Adrenal gland (tissue), 12 donors: ENCODE measurements around the gene CNST. TPM values are rescaled to one million over a fixed set of nuclear protein-coding genes. Genes with fewer than 3 reads are reported as not detected.
A peak's percentile ranks its signal among the peaks of the same experiment; 100 is the strongest.
"Not testable (repeated sequence)": the region's sequence is repeated elsewhere in the genome, so short reads cannot be mapped to it uniquely, and the experiment has no call there.

Experiments used
- DNase-seq, 7 donors: peaks; one replicate each; pipeline ENCODE4 v3.0.0-alpha.2; 2019 to 2020
- H3K27ac ChIP-seq, 5 donors: fragments of 200-600 bp; sonication (generic) in 4 of 5; 1 replicate in 3 of 5; 2 replicates in 2 of 5; pipeline versions ENCODE4 v1.5.1 to v1.8.0; 2016 to 2020; ENCODE audit warnings: mild to moderate bottlenecking in 1 of 5
- H3K27me3 ChIP-seq: fragments of 200-600 bp; 2 replicates; pipeline ENCODE4 v1.8.0; 2021
- H3K36me3 ChIP-seq, 2 donors: fragments of 200-600 bp; replicated peaks in 1 of 2; 1 replicate in 1 of 2; 2 replicates in 1 of 2; pipeline versions ENCODE4 v1.5.1 to v1.8.0; 2018 to 2022
- H3K4me1 ChIP-seq, 2 donors: fragments of 200-600 bp; replicated peaks in 1 of 2; 1 replicate in 1 of 2; 2 replicates in 1 of 2; pipeline versions ENCODE4 v1.5.1 to v1.8.0; 2018 to 2021
- H3K4me3 ChIP-seq, 4 donors: fragments of 200-600 bp; sonication (generic) in 3 of 4; one replicate each; pipeline ENCODE4 v1.5.1; 2016 to 2018
- H3K9me3 ChIP-seq, 3 donors: fragments of 200-600 bp; sonication (generic) in 1 of 3; replicated peaks in 1 of 3; 1 replicate in 2 of 3; 2 replicates in 1 of 3; pipeline versions ENCODE4 v1.5.1 to v1.8.0; 2016 to 2021
- CTCF ChIP-seq, 6 experiments: fragments of 450-650 bp in 4 of 6; fragments of 200-600 bp in 2 of 6; sonication (generic) in 1 of 6; IDR thresholded peaks; 1 replicate in 5 of 6; 2 replicates in 1 of 6; pipeline versions ENCODE4 v1.5.1 to v1.8.0; 2016 to 2021; ENCODE audit warnings: antibody characterized with exemption in 6 of 6, mild to moderate bottlenecking in 2 of 6, moderate library complexity in 1 of 6
- POLR2A ChIP-seq, 2 donors: fragments of 450-650 bp; IDR thresholded peaks; one replicate each; pipeline ENCODE4 v1.6.1; 2017; ENCODE audit warnings: antibody characterized with exemption in 2 of 2, mild to moderate bottlenecking in 2 of 2, moderate library complexity in 1 of 2
- WGBS, 4 donors: extraction: QIAGEN DNeasy Blood & Tissue Kit in 2 of 4; methylation state at CpG; one replicate each; pipeline versions ENCODE4 v1.1.5 to v1.1.7; 2013 to 2017; 5-methylcytosine and 5-hydroxymethylcytosine counted together
- intact Hi-C, 2 donors: fragments of 100-400 bp; cut with DNase I; formaldehyde crosslinking; loops; one replicate each; pipeline versions ENCODE4 v1.14.1 to v1.15.0; 2022 to 2023
- polyA plus RNA-seq, 3 donors: library from polyadenylated mRNA; stranded (reverse); fragments of 200-250 nt in 2 of 3; fragments of 350-450 nt in 1 of 3; fragmentation: Illumina TruSeq in 1 of 3; extraction: RNeasy Lipid Tissue Mini Kit (QIAGEN cat#74804) in 1 of 3; gene quantifications; one replicate each; pipeline ENCODE4 v1.2.3, GENCODE V29; 2013 to 2014
- total RNA-seq, 9 donors: library from RNA; depleted of rRNA in 4 of 9; stranded (reverse); fragments of >200 nt in 4 of 9; fragments of 120-200 nt in 1 of 9; fragmentation: NEBNext Ultra II Directional in 1 of 9; extraction: Animal tissue kit (Norgen Biotek cat#: 25700) in 1 of 9; gene quantifications; one replicate each; pipeline versions ENCODE4 v1.1.0 to v1.2.4, GENCODE V29; 2013 to 2023
- donor health status: healthy with polysubstance abuse.
- donor health status: Bipolar disorder and iron deficiency.
- donor health status: DM: yes; HTN: yes; CAD: no.
- donor health status: DM: no; HTN: no; CAD: no.
- donor health status: DM: no; HTN: no; CAD: no.
- donor health status: DM: yes; HTN: yes; CAD: no.

CNST gene
- total and polyA plus RNA-seq, 12 donors, result 11.4 to 85.6 (median 47.3) TPM

- no peaks in the 10 kb centered on the region for H3K27me3 ChIP-seq
- WGBS, 4 donors, result 94 to 96% (median 95%) methylated on average over 16 of the region's 16 CpGs
- no peak for DNase-seq
- intact Hi-C loops, result loop anchor here in 1 of 2 donors (10.0 kb wide), 1 partner anchor 91 kb away; no protein-coding TSS in a partner anchor
- no peaks in the 10 kb centered on the region for H3K9me3 ChIP-seq
- no peaks in the 10 kb centered on the region for H3K4me1 ChIP-seq
- peaks cover 0 to 33% of the 10 kb centered on the region in 2 donors for H3K36me3 ChIP-seq
- H3K27ac ChIP-seq, result no peak overlapping the region
- no peak overlapping the region for H3K4me3 ChIP-seq
- TF ChIP-seq CTCF (IDR thresholded peaks at IDR 0.05) (no peak), POLR2A (IDR thresholded peaks at IDR 0.05) (no peak)
Observed at GRCh38 chr1:246554201-246554600, 12.1 kb upstream of the CNST start.

DNA sequence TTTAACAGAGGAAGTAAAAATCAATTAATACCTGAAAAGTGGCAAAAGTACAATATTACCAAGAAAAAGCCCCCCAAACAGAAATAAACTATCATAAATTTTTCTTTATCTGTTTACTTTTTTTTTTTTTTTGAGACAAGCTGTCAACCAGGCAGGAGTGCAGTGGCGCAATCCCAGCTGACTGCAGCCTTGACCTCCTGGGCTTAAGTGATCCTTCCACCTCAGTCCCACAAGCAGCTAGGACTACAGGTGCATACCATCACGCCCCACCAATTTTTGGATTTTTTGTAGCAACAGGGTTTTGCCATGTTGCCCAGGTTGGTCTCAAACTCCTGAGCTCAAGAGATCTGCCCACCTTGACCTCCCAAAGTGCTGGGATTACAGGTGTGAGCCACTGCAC, 8.2 kb upstream of the CNST start:
- Histone ChIP-seq H3K4me3 (no peak overlapping the region), H3K9me3 (no peaks in the 10 kb centered on the region), H3K27me3 (no peaks in the 10 kb centered on the region), H3K4me1 (no peaks in the 10 kb centered on the region), H3K27ac (peak overlapping the region in 1 of 5 donors; percentile 44), H3K36me3 (peaks cover 0 to 32% of the 10 kb centered on the region in 2 donors)
- TF ChIP-seq POLR2A (IDR thresholded peaks at IDR 0.05) (no peak), CTCF (IDR thresholded peaks at IDR 0.05) (no peak)
- WGBS, 4 donors, result 52 to 62% (median 61%) methylated on average over 2 of the region's 2 CpGs
- intact Hi-C loops, result loop anchor here in 1 of 2 donors (10.0 kb wide), 1 partner anchor 87 kb away; no protein-coding TSS in a partner anchor
- DNase-seq, result peak in 3 of 7 donors; percentile 46 to 65 (median 54)

DNA sequence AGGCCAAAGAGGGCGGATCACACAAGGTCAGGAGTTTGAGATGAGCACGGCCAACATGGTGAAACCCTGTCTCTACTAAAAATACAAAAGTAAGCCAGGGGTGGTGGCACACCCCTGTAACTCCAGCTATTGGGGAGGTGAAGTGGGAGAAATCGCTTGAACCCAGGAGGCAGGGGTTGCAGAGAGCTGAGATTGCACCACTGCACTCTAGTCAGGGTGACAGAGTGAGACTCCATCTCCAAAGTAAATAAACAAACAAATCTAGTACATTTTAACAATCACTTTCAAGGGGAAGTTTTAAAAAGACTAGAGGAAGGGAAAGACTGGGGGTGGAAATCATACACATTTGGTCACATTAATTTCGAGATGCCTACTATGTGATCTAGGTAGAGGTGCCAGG, 6.9 kb upstream of the CNST start:
- no peak for TF ChIP-seq CTCF (IDR thresholded peaks at IDR 0.05)
- no peak for TF ChIP-seq POLR2A (IDR thresholded peaks at IDR 0.05)
- no peak for DNase-seq
- H3K9me3 ChIP-seq, result no peaks in the 10 kb centered on the region
- H3K4me1 ChIP-seq, result peaks cover 2 to 8% of the 10 kb centered on the region in 2 donors
- intact Hi-C loops, result loop anchor here in 1 of 2 donors (10.0 kb wide), 1 partner anchor 85 kb away; no protein-coding TSS in a partner anchor
- H3K36me3 ChIP-seq, result peaks cover 0 to 41% of the 10 kb centered on the region in 2 donors
- no peaks in the 10 kb centered on the region for H3K27me3 ChIP-seq
- 73 to 90% (median 84%) methylated on average over 4 of the region's 4 CpGs for WGBS, 4 donors
- H3K4me3 ChIP-seq, result no peak overlapping the region
- H3K27ac ChIP-seq, result no peak overlapping the region

DNA sequence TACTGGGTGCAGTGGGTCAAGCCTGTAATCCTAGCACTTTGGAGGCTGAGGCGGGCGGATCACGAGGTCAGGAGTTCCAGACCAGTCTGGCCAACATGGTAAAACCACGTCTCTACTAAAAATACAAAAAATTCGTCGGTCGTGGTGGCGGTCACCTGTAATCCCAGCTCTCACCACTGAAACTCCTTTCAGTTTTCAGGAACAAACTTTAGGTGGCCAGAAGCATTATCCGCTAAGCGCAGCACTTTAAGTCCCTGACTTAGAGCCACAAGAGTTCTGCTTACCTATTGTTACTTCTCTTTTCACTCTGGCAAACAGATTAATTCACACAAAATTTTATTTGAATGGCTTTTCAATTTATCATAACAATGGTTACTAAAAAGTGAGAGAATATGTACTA, 5.4 kb upstream of the CNST start:
- peak in 1 of 6 experiments; percentile 24 for TF ChIP-seq CTCF (IDR thresholded peaks at IDR 0.05)
- DNase-seq, H3K4me3 ChIP-seq, intact Hi-C loops, H3K27me3 ChIP-seq, H3K27ac ChIP-seq, H3K9me3 ChIP-seq: not testable (repeated sequence)
- H3K36me3 ChIP-seq, result peaks cover 0 to 36% of the 10 kb centered on the region in 2 donors
- 84 to 92% (median 90%) methylated on average over 10 of the region's 10 CpGs for WGBS, 4 donors
- peaks cover 12 to 18% of the 10 kb centered on the region in 2 donors for H3K4me1 ChIP-seq
